H4 (cell line): ENCODE measurements around the gene SYNE1. TPM values are rescaled to one million over a fixed set of nuclear protein-coding genes. Genes with fewer than 3 reads are reported as not detected.
"Not testable (repeated sequence)": the region's sequence is repeated elsewhere in the genome, so short reads cannot be mapped to it uniquely, and the experiment has no call there.

ENCODE experiments used
- DNase-seq: peaks from one replicate; pipeline ENCODE4 v3.0.0-alpha.2; 2015; ENCODE audit warnings: low spot score
- total RNA-seq: library from RNA; depleted of rRNA; stranded (reverse); fragments of >200 nt; shearing (Covaris generic); gene quantifications from 2 replicates; pipeline ENCODE4 v1.2.3, GENCODE V29; 2014

The SYNE1 gene
- total RNA-seq, 1 experiment from 2014 or later, result 14.3 TPM

- DNase-seq, result no peak
Measured at GRCh38 chr6:152423216-152424103, 213.7 kb downstream of the SYNE1 start.

- DNase-seq, result not testable (repeated sequence)
Measured at GRCh38 chr6:152421496-152421895, 215.7 kb downstream of the SYNE1 start.

GRCh38 chr6:152420696-152421095 is 216.5 kb downstream of the SYNE1 start:
- no peak for DNase-seq

- no peak for DNase-seq
Measured at GRCh38 chr6:152418551-152418950, 218.6 kb downstream of the SYNE1 start.

- no peak for DNase-seq
Measured at GRCh38 chr6:152416652-152417051, 220.5 kb downstream of the SYNE1 start.

- no peak for DNase-seq
Measured at GRCh38 chr6:152404936-152405595, 232.1 kb downstream of the SYNE1 start.

- DNase-seq, result no peak
Measured at GRCh38 chr6:152404086-152404857, 232.9 kb downstream of the SYNE1 start.

GRCh38 chr6:152402791-152403190 is 234.4 kb downstream of the SYNE1 start:
- DNase-seq, result no peak

GRCh38 chr6:152401978-152402377 is 235.2 kb downstream of the SYNE1 start:
- DNase-seq, result peak; percentile 37

- no peak for DNase-seq
Measured at GRCh38 chr6:152399399-152399798, 237.8 kb downstream of the SYNE1 start.

GRCh38 chr6:152398993-152399392 is 238.2 kb downstream of the SYNE1 start:
- no peak for DNase-seq

GRCh38 chr6:152398316-152398715 is 238.8 kb downstream of the SYNE1 start:
- no peak for DNase-seq

- no peak for DNase-seq
Measured at GRCh38 chr6:152394303-152394702, 242.9 kb downstream of the SYNE1 start.

GRCh38 chr6:152391179-152391880 is 245.8 kb downstream of the SYNE1 start:
- no peak for DNase-seq

- DNase-seq, result no peak
Measured at GRCh38 chr6:152387091-152387490, 250.1 kb downstream of the SYNE1 start.

GRCh38 chr6:152386131-152386530 is 251.0 kb downstream of the SYNE1 start:
- DNase-seq, result no peak

GRCh38 chr6:152380993-152381898 is 255.9 kb downstream of the SYNE1 start:
- DNase-seq, result peak; percentile 73

- peak; percentile 63 for DNase-seq
Measured at GRCh38 chr6:152380351-152380767, 256.8 kb downstream of the SYNE1 start.

- no peak for DNase-seq
Measured at GRCh38 chr6:152379423-152379822, 257.7 kb downstream of the SYNE1 start.

GRCh38 chr6:152378169-152378568 is 259.0 kb downstream of the SYNE1 start:
- DNase-seq, result no peak

- no peak for DNase-seq
Measured at GRCh38 chr6:152375197-152375596, 262.0 kb downstream of the SYNE1 start.
